Endodermal cell (in vitro differentiated cells): ENCODE measurements around the gene SRL. TPM values are rescaled to one million over a fixed set of nuclear protein-coding genes. Genes with fewer than 3 reads are reported as not detected.

Experiments used
- DNase-seq: peaks from one replicate; pipeline ENCODE4 v3.0.0-alpha.2; 2017
- H3K27ac ChIP-seq: 2 replicates; pipeline ENCODE4 v1.5.1; 2013; ENCODE audit warnings: mild to moderate bottlenecking, low read depth, low read length, moderate library complexity
- H3K27me3 ChIP-seq: 2 replicates; pipeline ENCODE4 v1.6.1; 2013; ENCODE audit warnings: mild to moderate bottlenecking, low read length, moderate library complexity; ENCODE audit not compliant: insufficient read depth, control insufficient read depth, poor library complexity, severe bottlenecking
- H3K36me3 ChIP-seq: 2 replicates; pipeline ENCODE4 v1.7.0; 2013; ENCODE audit warnings: mild to moderate bottlenecking, low read length, moderate library complexity; ENCODE audit not compliant: control insufficient read depth, insufficient read depth
- H3K4me1 ChIP-seq: one replicate; pipeline ENCODE4 v1.7.0; 2013; ENCODE audit warnings: low read length; ENCODE audit not compliant: control insufficient read depth, insufficient read depth
- H3K4me3 ChIP-seq: 2 replicates; pipeline ENCODE4 v1.5.1; 2013; ENCODE audit warnings: mild to moderate bottlenecking, low read length, moderate library complexity
- H3K9ac ChIP-seq: 2 replicates; pipeline ENCODE4 v1.6.1; 2013; ENCODE audit warnings: mild to moderate bottlenecking, low read length, moderate library complexity; ENCODE audit not compliant: poor library complexity, severe bottlenecking; ENCODE audit errors: extremely low read depth
- H3K9me3 ChIP-seq: 2 replicates; pipeline ENCODE4 v1.6.1; 2013; ENCODE audit warnings: mild to moderate bottlenecking, low read length, moderate library complexity; ENCODE audit not compliant: control insufficient read depth
- H3K27ac Mint-ChIP-seq: 2 replicates; pipeline ENCODE4 v1.8.0; 2020; ENCODE audit warnings: mixed read lengths
- H3K27me3 Mint-ChIP-seq: 2 replicates; pipeline ENCODE4 v1.8.0; 2021; ENCODE audit warnings: mild to moderate bottlenecking, mixed read lengths; ENCODE audit not compliant: insufficient read depth
- H3K36me3 Mint-ChIP-seq: 2 replicates; pipeline ENCODE4 v1.8.0; 2020; ENCODE audit warnings: low read depth, mixed read lengths
- H3K4me1 Mint-ChIP-seq: 2 replicates; pipeline ENCODE4 v1.8.0; 2020; ENCODE audit warnings: mixed read lengths
- H3K4me3 Mint-ChIP-seq: 2 replicates; pipeline ENCODE4 v1.8.0; 2020; ENCODE audit warnings: mild to moderate bottlenecking, moderate library complexity, mixed read lengths
- H3K9me3 Mint-ChIP-seq: 2 replicates; pipeline ENCODE4 v1.8.0; 2020; ENCODE audit warnings: mild to moderate bottlenecking, mixed read lengths
- WGBS, 2 experiments: methylation state at CpG; one replicate each; pipeline versions ENCODE4 v1.1.5 to v1.1.7; 2013; ENCODE audit warnings: missing lambda C conversion rate in 2 of 2, mixed read lengths in 1 of 2; ENCODE audit not compliant: insufficient coverage in 1 of 2, insufficient read length in 1 of 2; 5-methylcytosine and 5-hydroxymethylcytosine counted together
- total RNA-seq, 2 donors: library from RNA; stranded (reverse); fragmentation: NEBNext Ultra II Directional in 1 of 2; extraction: Animal tissue kit (Norgen Biotek cat#: 25700) in 1 of 2; gene quantifications; 2 replicates in 1 of 2; 3 replicates in 1 of 2; pipeline ENCODE4 v1.2.1, GENCODE V29; 2021
- TF ChIP-seq, protein P1 (sequence below): fragments of 200-600 bp; sonication (generic); conservative IDR thresholded peaks from 2 replicates; pipeline ENCODE4 v1.5.0; 2021; ENCODE audit warnings: antibody characterized with exemption, mild to moderate bottlenecking

SRL gene
- total RNA-seq, 2 donors from 2014 or later, result not detected

- 78 to 89% methylated on average over 9 to 15 of the region's 15 CpGs for whole genome bisulfite sequencing, 2 experiments
- Histone ChIP-seq H3K4me3 (no peak overlapping the region), H3K27me3 (no peaks in the 10 kb centered on the region), H3K27ac (no peak overlapping the region), H3K9ac (no peak overlapping the region), H3K9me3 (no peaks in the 10 kb centered on the region), H3K4me1 (peaks cover 4% of the 10 kb centered on the region), H3K36me3 (no peaks in the 10 kb centered on the region)
- Mint-ChIP-seq H3K4me3 (no peak overlapping the region), H3K4me1 (peaks cover 6% of the 10 kb centered on the region), H3K9me3 (no peaks in the 10 kb centered on the region), H3K36me3 (no peaks in the 10 kb centered on the region), H3K27me3 (peaks cover 7% of the 10 kb centered on the region), H3K27ac (no peak overlapping the region)
- TF ChIP-seq, protein P1, sequence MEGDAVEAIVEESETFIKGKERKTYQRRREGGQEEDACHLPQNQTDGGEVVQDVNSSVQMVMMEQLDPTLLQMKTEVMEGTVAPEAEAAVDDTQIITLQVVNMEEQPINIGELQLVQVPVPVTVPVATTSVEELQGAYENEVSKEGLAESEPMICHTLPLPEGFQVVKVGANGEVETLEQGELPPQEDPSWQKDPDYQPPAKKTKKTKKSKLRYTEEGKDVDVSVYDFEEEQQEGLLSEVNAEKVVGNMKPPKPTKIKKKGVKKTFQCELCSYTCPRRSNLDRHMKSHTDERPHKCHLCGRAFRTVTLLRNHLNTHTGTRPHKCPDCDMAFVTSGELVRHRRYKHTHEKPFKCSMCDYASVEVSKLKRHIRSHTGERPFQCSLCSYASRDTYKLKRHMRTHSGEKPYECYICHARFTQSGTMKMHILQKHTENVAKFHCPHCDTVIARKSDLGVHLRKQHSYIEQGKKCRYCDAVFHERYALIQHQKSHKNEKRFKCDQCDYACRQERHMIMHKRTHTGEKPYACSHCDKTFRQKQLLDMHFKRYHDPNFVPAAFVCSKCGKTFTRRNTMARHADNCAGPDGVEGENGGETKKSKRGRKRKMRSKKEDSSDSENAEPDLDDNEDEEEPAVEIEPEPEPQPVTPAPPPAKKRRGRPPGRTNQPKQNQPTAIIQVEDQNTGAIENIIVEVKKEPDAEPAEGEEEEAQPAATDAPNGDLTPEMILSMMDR, result peak; percentile 37
- peak; percentile 88 for DNase-seq
These were observed 41.7 kb downstream of the SRL start for GRCh38 chr16:4200000-4200780.

DNA sequence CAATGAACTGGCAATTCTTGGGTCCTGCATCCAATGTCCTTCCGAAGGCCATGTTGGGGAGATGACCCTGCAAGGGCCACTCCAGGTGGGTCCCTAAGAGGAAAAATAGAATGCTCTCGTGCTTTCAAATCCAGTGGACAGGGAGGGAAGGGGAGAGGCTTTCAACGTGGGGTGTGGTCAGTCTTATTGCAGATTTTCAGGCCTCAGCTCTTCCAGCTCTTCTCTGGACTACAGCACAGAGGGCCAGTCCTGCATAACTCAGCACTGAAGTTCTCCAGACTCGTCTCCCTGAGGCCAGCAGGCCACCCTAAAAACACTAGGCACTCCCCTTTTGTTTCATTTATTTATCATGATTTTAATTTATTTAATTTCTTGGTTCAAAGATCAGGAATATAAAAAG, 43.1 kb downstream of the SRL start:
- H3K4me3 Mint-ChIP-seq, result no peak overlapping the region
- H3K27ac Mint-ChIP-seq, result no peak overlapping the region
- no peak for DNase-seq
- H3K4me1 Mint-ChIP-seq, result peaks cover 6% of the 10 kb centered on the region
- TF ChIP-seq, protein P1, result no peak
- Histone ChIP-seq H3K9ac (no peak overlapping the region), H3K27ac (no peak overlapping the region), H3K27me3 (no peaks in the 10 kb centered on the region), H3K36me3 (no peaks in the 10 kb centered on the region), H3K4me3 (no peak overlapping the region), H3K4me1 (peaks cover 4% of the 10 kb centered on the region), H3K9me3 (no peaks in the 10 kb centered on the region)
- H3K27me3 Mint-ChIP-seq, result no peaks in the 10 kb centered on the region
- H3K9me3 Mint-ChIP-seq, result no peaks in the 10 kb centered on the region
- WGBS, 2 experiments, result 63 to 77% methylated on average over 3 to 4 of the region's 4 CpGs
- no peaks in the 10 kb centered on the region for H3K36me3 Mint-ChIP-seq

DNA sequence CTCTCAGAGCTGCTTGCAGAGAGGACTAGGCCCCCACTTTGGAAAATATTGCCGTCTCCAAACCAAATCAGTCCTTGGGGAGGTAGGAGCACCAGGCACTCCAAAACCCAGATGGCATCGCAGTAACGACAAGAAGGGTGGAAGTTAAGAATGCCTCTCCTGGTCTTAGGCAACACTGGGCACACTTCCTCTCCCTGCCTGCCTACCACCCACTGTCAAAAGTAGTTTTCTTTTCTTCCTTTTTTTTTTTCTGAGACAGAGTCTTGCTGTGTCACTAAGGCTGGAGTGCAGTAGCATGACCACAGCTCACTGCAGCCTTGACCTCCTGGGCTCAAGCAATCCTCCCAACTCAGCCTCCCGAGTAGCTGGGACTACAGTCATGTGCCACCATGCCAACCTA, 47.2 kb downstream of the SRL start:
- 91 to 95% methylated on average over 3 to 4 of the region's 4 CpGs for WGBS, 2 experiments
- TF ChIP-seq, protein P1, result no peak
- Mint-ChIP-seq H3K4me1 (no peaks in the 10 kb centered on the region), H3K27ac (no peak overlapping the region), H3K9me3 (no peaks in the 10 kb centered on the region), H3K36me3 (no peaks in the 10 kb centered on the region), H3K27me3 (peaks cover 12% of the 10 kb centered on the region), H3K4me3 (no peak overlapping the region)
- Histone ChIP-seq H3K4me3 (no peak overlapping the region), H3K4me1 (no peaks in the 10 kb centered on the region), H3K9me3 (no peaks in the 10 kb centered on the region), H3K27ac (no peak overlapping the region), H3K27me3 (no peaks in the 10 kb centered on the region), H3K9ac (no peak overlapping the region), H3K36me3 (no peaks in the 10 kb centered on the region)
- DNase-seq, result no peak
